Activated CD8-positive, alpha-beta memory T cell treated with anti-CD3 and anti-CD28 coated beads for 36 hours (primary cell): Measurements from ENCODE around the gene IGFL1. TPM values are rescaled to one million over a fixed set of nuclear protein-coding genes. Genes with fewer than 3 reads are reported as not detected.
"Not testable (repeated sequence)": the region's sequence is repeated elsewhere in the genome, so short reads cannot be mapped to it uniquely, and the experiment has no call there.

Source experiments
- CTCF ChIA-PET: fragments of 350-600 bp; sonication (Branson Sonifier 250); formaldehyde crosslinking; loops from one replicate; lab custom pipeline; 2021; ENCODE audit warnings: antibody characterized with exemption; lab: Charles Lee
- POLR2A ChIA-PET: fragments of 350-600 bp; sonication (Branson Sonifier 250); formaldehyde crosslinking; loops from one replicate; lab custom pipeline; 2021; ENCODE audit warnings: antibody characterized with exemption; lab: Charles Lee
- total RNA-seq, 2 experiments: library from RNA; stranded (reverse); gene quantifications; one replicate each; pipeline ENCODE4 v1.2.3, GENCODE V29; 2021

Gene IGFL1
- total RNA-seq, 2 experiments from 2014 or later = not detected

GRCh38 chr19:46220038-46220615 is 9.4 kb upstream of the IGFL1 start:
- POLR2A ChIA-PET = no interaction called here
- CTCF ChIA-PET = no interaction called here

DNA sequence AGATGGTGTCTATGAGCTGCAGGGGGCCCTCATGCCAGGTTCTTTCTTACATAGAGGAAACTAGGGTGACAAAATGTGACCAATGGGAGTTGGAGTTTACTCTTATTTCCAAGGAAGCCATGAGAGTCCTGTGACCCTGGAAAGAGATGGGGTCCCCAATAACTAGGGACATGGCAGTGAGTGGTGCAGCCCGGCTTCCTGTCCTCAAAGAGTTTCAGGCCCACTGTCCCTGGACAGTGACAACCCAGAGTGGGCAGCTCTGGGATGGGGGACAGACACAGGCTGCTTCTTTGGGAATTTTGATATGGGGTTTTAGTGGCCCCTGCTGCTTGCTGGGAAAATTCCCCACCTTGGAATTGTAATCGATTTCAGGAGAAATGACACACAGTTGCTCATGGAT is 8.4 kb upstream of the IGFL1 start:
- CTCF ChIA-PET = no interaction called here
- POLR2A ChIA-PET = no interaction called here

DNA sequence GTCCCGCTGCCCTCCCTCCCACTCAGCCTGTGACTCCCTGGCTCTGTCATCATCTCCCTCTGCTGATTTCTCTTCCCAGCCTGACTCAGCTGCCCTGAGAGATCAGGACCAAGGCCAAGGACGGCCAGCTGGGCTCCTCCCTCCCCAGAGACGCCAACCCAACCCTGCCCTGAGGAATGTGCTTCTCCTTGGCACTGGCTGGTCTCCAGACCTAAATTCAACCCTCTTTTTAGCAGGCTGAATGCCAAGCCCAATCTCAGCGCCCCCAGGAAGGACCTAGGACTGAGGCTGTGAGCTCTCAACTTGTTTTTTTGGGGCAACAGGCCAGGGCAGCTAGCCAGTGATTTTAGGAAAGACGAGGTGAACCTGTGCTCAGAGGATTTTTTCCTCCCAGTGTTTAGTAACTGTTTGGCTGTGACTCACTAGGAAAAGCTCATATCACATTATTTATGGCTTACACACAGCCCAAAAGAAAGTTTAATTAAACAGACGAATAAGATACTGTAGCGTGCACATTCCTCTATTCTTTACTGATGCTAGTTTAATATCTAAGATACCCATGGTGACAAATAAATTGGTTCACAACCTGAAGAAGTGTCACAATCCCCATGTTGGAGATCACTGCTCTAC is 7.4 kb upstream of the IGFL1 start:
- ChIA-PET POLR2A (no interaction called here), CTCF (no interaction called here)

- CTCF ChIA-PET = interaction anchor here (0.6 kb wide), 1 partner anchor 1592 kb away, joined by 3 read pairs; no protein-coding TSS in a partner anchor
- POLR2A ChIA-PET = not testable (repeated sequence)
Measured at GRCh38 chr19:46223787-46224186, 5.8 kb upstream of the IGFL1 start.

- CTCF ChIA-PET = no interaction called here
- POLR2A ChIA-PET = no interaction called here
Measured at GRCh38 chr19:46224773-46225172, 4.8 kb upstream of the IGFL1 start.

DNA sequence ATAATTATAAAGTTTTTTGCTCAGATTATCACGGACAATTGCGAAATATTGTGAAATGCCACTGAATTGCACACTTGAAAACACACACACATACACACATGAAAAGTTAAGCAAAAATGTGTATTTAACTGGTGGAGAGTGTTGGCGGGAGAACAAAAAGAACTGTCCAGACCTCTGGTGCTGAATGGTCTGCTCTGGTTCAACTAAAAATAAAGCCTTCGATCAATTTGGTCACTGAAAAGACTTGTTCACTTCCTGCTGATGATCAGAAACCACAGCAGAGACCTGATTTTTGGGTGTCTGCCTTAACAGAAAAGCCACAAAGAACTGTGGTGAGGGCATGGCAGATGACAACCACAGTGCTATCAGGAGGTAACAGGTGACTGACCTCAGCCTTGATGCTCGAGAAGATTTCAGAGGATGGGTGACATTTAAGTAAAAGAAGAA is 4.0 kb upstream of the IGFL1 start:
- CTCF ChIA-PET = interaction anchor here (0.8 kb wide), 1 partner anchor 55 kb away, joined by 3 read pairs; no protein-coding TSS in a partner anchor
- POLR2A ChIA-PET = no interaction called here

GRCh38 chr19:46226438-46226973 is 3.0 kb upstream of the IGFL1 start:
- CTCF ChIA-PET = interaction anchor here (0.8 kb wide), 1 partner anchor 54 kb away, joined by 3 read pairs; no protein-coding TSS in a partner anchor
- POLR2A ChIA-PET = no interaction called here

DNA sequence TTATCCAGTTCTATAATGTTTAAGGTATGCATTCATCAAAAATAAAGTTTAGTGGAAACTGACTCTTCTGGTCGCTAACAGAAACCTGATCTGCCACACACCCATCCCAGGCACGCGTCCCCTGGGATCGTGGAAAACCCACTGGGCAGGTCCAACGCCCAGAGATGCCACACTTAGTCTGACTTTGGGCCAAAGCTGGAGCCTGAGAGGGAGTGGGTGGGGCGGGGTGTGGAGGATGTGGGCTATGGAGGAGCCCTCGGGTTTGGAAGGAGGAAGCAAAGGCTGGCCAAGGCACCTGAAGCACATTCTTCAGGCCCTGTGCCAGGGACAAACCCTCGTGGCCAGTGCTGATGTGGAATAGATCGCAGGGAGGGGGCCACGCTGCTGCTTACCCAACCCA is 2.5 kb downstream of the IGFL1 start:
- CTCF ChIA-PET = no interaction called here
- POLR2A ChIA-PET = no interaction called here

DNA sequence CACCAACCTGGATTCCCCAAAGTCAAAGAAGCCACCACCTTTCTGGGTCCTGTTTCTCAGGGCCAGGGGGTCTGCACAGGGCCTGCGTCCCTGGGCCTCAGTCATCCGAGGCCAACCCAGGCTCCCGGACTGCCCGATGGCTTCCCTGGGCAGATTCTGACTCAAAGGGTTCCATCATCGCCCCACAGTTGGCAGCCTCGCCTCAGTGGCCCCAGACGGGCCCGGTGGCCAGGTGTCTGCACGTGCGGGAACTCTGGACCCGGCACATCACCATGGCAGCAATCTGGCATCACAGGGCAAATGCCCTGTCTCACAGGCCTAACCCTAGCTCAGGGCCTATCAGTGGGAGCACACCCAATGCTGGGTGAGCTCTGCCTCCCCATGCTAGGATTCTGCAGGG is 2.9 kb downstream of the IGFL1 start:
- ChIA-PET POLR2A (no interaction called here), CTCF (no interaction called here)

- POLR2A ChIA-PET = no interaction called here
- CTCF ChIA-PET = no interaction called here
Measured at GRCh38 chr19:46232938-46233621, 3.5 kb downstream of the IGFL1 start.

- CTCF ChIA-PET, POLR2A ChIA-PET: not testable (repeated sequence)
Measured at GRCh38 chr19:46233871-46234270, 4.3 kb downstream of the IGFL1 start.

DNA sequence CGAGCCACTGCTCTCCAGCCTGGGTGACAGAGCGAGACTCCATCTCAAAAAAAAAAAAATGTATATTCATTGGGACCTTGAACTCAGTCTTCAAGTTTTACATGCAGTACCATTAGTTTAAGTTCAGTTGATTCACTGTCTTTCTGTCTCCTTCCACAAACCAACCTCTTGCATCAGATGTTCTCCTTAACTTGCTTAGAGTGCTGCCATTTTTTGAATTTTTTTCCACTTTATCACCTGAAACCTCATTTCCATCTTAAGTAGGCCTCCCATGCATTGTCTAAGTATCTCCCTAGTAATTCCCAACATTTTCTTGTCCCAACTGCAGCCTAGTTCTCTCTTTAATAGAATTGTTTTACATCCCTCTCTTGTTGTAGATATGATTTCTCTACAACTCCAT is 8.6 kb downstream of the IGFL1 start:
- POLR2A ChIA-PET = interaction anchor here (0.7 kb wide), 1 partner anchor 26 kb away, joined by 3 read pairs; no protein-coding TSS in a partner anchor
- CTCF ChIA-PET = not testable (repeated sequence)

GRCh38 chr19:46239193-46240024 is 9.9 kb downstream of the IGFL1 start:
- CTCF ChIA-PET = no interaction called here
- POLR2A ChIA-PET = no interaction called here

DNA sequence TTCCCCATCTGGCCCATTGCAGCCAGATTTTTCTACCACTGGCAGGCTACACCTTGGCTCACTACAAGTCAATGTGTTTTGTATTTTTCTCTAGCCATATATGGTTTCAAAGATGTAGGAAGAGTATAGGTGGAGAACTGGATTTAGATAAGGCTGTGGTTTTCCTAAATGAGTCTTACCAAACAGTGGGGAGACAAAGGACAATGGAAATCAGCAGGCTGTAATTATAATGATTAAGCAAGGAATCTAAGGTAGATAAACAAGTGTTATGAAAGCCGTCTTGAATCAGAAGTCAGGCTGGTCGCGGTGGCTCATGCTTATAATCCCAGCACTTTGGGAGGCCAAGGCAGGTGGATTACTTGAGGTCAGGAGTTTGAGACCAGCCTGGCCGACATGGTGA is 11.2 kb downstream of the IGFL1 start:
- ChIA-PET POLR2A (no interaction called here), CTCF (no interaction called here)

GRCh38 chr19:46241626-46242025 is 12.1 kb downstream of the IGFL1 start:
- POLR2A ChIA-PET = no interaction called here
- CTCF ChIA-PET = interaction anchor here (0.7 kb wide), 2 partner anchors 271 to 551 kb away, joined by 3 to 9 read pairs; no protein-coding TSS in a partner anchor

- CTCF ChIA-PET, POLR2A ChIA-PET: not testable (repeated sequence)
Measured at GRCh38 chr19:46243081-46243654, 13.6 kb downstream of the IGFL1 start.

DNA sequence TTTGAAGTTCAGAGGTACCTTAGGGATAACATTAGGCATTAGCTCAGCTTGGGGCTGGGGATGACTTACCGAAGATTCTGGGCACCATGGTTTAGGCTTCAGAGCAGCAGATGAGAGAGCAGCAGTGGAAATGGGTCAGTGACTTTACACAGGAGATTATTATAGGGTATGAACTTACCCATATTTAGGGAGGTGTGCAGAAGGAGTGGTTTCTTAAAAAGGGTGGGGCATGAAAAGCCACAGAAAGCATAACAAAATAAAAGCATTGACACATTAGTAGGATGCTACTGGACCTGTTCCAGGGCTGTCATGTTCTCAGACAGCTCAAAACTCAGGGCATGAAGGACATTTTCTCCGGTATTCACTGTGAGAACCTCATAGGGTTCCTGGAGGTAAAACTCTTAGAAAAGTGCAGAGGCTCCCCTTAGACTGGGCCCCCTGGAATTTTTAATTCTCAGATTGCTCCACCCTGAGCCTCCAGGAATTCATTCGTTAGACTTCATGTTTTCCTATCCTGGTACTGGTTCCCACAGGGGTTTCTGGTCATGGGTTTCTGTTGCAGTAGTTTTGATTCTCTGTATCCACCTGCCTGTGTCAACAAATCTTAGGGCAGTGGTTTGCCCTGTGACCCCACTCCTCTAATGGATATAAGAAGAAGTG is 20.7 kb downstream of the IGFL1 start:
- CTCF ChIA-PET = no interaction called here

DNA sequence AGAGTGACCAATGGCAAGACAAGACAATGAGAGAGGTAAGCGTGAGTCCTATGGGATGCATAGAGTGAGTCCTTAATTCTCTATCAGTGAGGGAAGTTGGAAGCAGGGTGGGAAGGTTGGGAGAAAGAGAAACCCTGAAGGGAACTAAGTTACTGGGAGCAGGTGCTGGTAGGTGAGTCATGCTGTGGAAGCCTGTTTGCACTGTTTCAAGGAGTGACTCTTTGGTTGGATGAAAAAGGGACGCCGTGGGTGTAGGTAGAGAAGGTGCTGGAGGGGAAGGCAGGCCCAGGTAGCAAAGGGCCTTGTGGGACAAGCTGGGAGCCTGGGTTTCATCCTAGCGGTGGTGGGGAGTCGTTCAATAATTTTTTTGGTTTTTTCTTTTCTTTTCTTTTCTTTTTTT is 21.9 kb downstream of the IGFL1 start:
- ChIA-PET POLR2A (no interaction called here), CTCF (no interaction called here)

More for the DNA sequence above, 20.7 kb downstream of the IGFL1 start:
- POLR2A ChIA-PET = no interaction called here
